Activated naive CD4-positive, alpha-beta T cell treated with anti-CD3 and anti-CD28 coated beads, Interleukin-2, amount 50 U/mL, for 16 hours (primary cell): ENCODE measurements around the gene SPSB3.
"Not testable (repeated sequence)": the region's sequence is repeated elsewhere in the genome, so short reads cannot be mapped to it uniquely, and the experiment has no call there.

Experiments used
- DNase-seq: peaks from one replicate; pipeline ENCODE4 v3.0.0-alpha.2; 2020

The SPSB3 gene

GRCh38 chr16:1816396-1817275, 34.3 kb upstream of the SPSB3 start:
- DNase-seq: no peak

GRCh38 chr16:1815461-1815860, 33.1 kb upstream of the SPSB3 start:
- no peak for DNase-seq

DNA sequence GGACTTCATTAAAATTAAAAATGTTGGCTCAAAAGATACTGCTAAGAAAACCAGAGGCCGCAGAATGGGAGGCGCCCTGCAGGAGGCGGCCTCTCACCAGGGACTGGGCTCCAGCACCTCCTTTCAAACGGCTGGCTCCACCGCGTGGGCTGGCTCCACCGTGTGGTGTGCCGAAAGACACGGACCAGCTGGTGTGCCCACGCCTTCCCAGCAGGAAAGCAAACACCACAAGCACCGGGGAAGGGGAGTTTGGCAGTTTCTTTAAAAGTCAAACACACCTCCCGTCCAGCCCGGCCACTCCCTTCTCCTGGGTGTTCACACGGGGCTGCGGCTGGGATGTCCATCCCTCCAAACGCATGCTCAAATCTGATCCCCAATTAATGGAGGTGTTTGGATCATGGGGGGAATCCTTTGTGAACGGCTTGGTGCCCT, 30.4 kb upstream of the SPSB3 start:
- peak; percentile 59 for DNase-seq

GRCh38 chr16:1810536-1810935, 28.2 kb upstream of the SPSB3 start:
- no peak for DNase-seq

- no peak for DNase-seq
These were observed 27.7 kb upstream of the SPSB3 start for GRCh38 chr16:1810106-1810505.

GRCh38 chr16:1809281-1809801, 27.0 kb upstream of the SPSB3 start:
- no peak for DNase-seq

DNA sequence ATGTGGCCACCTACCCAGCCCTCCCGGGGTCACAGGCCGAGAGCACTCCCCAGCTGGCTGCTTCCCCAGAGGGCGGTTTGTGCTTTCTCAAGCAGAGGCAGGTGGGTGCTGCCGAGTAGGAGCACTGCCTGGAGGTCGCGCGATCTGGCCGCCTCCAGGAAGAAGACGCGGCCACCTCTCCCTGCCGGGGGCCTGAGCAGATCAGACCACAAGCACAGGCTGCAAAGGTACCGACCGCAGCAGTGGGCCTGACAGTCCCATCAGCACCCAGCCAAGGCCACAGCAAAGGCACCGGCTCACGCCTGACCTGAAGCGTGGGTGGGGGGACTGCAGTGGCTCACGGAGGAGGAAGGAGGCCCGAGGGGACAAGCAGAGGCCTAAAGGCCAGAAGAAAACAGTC, 26.3 kb upstream of the SPSB3 start:
- DNase-seq: no peak

GRCh38 chr16:1807626-1808025, 25.3 kb upstream of the SPSB3 start:
- no peak for DNase-seq

GRCh38 chr16:1800701-1801100, 18.3 kb upstream of the SPSB3 start:
- no peak for DNase-seq

DNA sequence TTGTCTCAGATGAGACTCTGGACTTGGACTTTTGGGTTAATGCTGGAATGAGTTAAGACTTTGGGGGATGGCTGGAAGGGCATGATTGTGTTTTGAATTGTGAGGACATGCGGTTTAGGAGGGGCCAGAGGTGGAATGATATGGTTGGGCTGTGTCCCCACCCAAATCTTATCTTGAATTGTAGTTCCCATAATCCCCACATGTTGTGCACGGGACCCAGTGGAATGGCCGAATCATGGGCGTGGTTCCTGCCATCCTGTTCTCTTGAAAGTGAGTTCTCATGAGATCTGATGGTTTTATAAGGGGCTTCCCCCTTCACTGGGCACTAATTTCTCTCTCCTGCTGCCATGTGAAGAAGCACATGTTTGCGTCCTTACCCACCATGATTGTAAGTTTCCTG, 16.9 kb upstream of the SPSB3 start:
- DNase-seq: not testable (repeated sequence)

DNA sequence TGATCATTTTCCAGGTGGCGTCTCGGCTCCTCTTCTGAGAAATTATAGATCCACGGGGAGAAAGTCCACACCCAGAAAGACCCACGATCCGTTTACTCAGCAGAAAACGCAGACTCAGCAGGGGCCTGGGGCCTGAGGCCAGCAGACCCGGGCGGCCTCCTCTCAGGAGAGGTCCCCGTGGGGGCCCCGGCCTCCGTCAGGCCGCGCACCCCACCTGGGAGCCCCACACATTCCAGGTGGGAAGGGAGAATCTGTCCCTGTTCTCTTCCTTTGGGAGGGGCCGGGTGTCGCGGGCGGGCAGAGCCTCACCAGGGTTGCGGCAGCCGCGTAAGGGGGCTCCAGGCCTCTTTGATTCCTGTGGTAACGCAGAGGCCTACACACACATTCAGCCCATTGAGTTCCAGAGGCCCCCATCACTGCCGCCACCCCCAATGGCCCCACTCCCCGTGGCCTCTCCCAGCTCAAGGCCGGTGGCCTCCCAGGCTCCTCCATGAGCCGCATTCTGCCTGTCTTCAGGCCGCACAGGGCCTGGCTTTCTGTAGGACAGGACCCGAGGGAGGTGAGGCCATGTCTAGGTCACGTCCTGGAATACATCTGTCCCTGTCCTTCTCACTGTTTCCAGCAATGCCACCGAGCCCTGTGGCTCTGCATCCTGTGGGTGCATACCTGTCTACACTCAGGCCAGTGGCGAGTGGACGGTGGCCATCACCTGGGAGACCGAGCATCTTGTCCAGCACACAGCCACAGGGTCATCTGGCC, 12.7 kb upstream of the SPSB3 start:
- no peak for DNase-seq

GRCh38 chr16:1794221-1794871, 12.0 kb upstream of the SPSB3 start:
- peak; percentile 9 for DNase-seq

GRCh38 chr16:1793578-1794220, 11.3 kb upstream of the SPSB3 start, which contains the start of gene IGFALS:
IGFALS (minus strand) TSS chr16:1793705; CDS start chr16:1793652, 53 bp downstream.
- DNase-seq: no peak

DNA sequence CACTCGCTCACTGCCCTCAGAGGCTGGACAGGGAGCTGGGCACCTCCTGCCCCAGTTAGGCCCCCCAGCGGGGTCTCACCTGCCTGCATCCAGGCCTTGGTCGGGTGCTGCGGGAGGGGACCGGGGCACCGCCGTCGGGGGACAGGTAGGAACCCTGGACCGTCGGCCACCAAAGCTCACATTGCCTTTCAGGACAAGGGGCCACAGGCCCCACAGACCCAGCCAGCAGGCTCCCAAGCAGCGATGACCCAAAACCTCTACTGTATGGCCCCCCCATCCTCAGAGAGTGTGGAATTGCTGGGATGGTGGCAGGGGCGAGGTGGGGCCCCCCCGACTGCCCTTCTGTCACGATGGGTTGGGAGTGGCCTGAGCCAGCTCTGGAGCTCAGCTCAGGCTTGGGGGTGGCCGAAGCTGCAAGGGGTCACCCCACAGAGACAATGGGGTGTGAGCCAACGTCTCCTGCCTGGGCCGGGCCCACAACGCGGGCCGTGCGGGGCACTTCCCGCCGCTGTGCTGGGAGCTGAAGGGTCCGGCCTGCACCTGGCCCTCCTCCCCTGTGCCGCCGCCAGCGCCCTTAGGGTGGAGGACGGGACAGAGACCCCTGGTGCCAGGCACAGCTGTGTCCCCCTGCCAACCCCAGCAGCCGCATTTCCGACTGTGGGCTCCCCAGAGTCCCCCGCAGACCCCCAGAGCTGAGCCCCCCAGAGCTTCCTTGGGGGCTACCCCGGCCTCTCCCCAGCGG, 10.6 kb upstream of the SPSB3 start:
- no peak for DNase-seq

GRCh38 chr16:1791943-1792812, 9.8 kb upstream of the SPSB3 start:
- peak; percentile 9 for DNase-seq

DNA sequence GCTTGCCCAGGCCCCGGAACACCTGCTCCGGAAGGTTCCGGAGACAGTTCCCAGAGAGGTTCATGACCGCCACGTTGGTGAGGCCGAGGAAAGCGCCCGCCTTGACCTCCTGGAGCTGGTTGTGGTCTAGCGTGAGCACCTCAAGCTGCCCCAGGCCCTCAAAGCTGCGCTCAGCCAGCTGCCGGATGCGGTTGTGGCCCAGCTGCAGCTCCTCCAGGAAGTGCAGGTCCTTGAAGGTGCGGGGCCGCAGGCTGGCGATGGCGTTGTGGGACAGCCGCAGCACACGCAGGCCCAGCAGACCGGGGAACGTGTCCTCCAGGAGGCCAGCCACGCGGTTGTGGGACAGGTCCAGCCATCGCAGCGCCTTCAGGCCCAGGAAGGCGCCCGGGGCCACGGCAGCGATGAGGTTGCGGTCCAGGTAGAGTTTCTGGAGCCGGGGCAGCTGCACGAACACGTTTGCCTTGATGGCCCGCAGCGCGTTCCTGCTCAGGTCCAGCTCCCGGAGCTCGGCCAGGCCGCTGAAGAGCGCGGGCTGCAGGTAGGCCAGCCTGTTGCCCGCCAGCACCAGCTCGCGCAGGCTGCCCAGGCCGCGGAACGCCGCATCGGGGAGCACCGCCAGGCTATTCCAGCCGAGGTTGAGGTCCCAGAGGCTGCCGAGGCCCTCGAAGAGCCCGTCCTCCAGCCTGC, 9.0 kb upstream of the SPSB3 start:
- DNase-seq: peak; percentile 9

GRCh38 chr16:1790611-1791255, 8.4 kb upstream of the SPSB3 start:
- no peak for DNase-seq

GRCh38 chr16:1790261-1790610, 7.9 kb upstream of the SPSB3 start:
- DNase-seq: no peak

GRCh38 chr16:1789643-1790045, 7.3 kb upstream of the SPSB3 start:
- DNase-seq: no peak

- DNase-seq: no peak
These were observed 6.3 kb upstream of the SPSB3 start for GRCh38 chr16:1788708-1789100.
